ENCODE measurements around the gene RNF135. TPM values are rescaled to one million over a fixed set of nuclear protein-coding genes. Genes with fewer than 3 reads are reported as not detected.

The RNF135 gene
- total RNA-seq, 1 experiment from 2014 or later, result 11.2 TPM

DNA sequence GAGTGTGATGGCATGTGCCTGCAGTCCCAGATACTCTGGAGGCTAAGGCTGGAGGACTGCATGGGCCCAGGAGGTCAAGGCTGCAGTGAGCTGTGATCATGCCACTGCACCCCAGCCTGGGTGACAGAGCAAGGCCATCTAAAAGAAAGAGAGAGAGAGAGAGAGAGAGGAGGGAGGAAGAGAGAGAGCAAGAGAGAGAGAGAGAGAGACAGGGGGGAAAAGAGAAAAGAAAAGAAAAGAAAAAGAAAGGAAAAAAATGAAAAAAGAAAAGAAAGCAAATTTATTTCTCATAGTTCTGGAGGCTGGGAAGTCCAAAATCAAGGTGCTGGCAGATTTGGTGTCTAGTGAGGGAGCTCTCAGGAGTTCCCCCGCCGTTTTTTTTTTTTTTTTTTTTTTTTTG lies 33.3 kb downstream of the RNF135 start:
- no peak for DNase-seq (ENCODE audit: low read depth, low spot score)
- RAD21 ChIA-PET (ENCODE audit: low non-redundant PET in 1 of 2, low total read pairs in 2 of 2, uncharacterized antibody in 2 of 2, unreplicated experiment in 2 of 2), result no interaction called here
- Histone ChIP-seq H3K4me2 (ENCODE audit: low read length) (no peak overlapping the region), H3K4me3 (replicated peaks in 1 of 2; ENCODE audit: low read depth in 1 of 2, low read length in 2 of 2) (no peak overlapping the region), H3K9me3 (ENCODE audit: control insufficient read depth in 1 of 2, insufficient read depth in 1 of 2, low read depth in 1 of 2, low read length in 2 of 2) (no peaks in the 10 kb centered on the region), H3K9ac (ENCODE audit: low read length) (no peak overlapping the region), H2AFZ (ENCODE audit: low read depth, low read length, poor library complexity, severe bottlenecking) (no peak overlapping the region), H3K27ac (ENCODE audit: low read depth, low read length) (no peak overlapping the region), H3K36me3 (ENCODE audit: control insufficient read depth in 1 of 2, insufficient read depth in 2 of 2, low read length in 2 of 2) (no peaks in the 10 kb centered on the region; a peak in 1 of 4 replicates), H3K79me2 (ENCODE audit: insufficient read depth, low read length) (no peaks in the 10 kb centered on the region), H3K9me2 (ENCODE audit: insufficient read depth) (no peaks in the 10 kb centered on the region), H3K4me1 (ENCODE audit: control insufficient read depth in 1 of 2, insufficient read depth in 2 of 2, low read length in 2 of 2) (no peaks in the 10 kb centered on the region), H3K27me3 (ENCODE audit: insufficient read depth, low read length) (no peaks in the 10 kb centered on the region), H4K20me1 (ENCODE audit: insufficient read depth) (no peaks in the 10 kb centered on the region)
- POLR2A ChIA-PET, result no interaction called here
- TF ChIP-seq, protein P1, sequence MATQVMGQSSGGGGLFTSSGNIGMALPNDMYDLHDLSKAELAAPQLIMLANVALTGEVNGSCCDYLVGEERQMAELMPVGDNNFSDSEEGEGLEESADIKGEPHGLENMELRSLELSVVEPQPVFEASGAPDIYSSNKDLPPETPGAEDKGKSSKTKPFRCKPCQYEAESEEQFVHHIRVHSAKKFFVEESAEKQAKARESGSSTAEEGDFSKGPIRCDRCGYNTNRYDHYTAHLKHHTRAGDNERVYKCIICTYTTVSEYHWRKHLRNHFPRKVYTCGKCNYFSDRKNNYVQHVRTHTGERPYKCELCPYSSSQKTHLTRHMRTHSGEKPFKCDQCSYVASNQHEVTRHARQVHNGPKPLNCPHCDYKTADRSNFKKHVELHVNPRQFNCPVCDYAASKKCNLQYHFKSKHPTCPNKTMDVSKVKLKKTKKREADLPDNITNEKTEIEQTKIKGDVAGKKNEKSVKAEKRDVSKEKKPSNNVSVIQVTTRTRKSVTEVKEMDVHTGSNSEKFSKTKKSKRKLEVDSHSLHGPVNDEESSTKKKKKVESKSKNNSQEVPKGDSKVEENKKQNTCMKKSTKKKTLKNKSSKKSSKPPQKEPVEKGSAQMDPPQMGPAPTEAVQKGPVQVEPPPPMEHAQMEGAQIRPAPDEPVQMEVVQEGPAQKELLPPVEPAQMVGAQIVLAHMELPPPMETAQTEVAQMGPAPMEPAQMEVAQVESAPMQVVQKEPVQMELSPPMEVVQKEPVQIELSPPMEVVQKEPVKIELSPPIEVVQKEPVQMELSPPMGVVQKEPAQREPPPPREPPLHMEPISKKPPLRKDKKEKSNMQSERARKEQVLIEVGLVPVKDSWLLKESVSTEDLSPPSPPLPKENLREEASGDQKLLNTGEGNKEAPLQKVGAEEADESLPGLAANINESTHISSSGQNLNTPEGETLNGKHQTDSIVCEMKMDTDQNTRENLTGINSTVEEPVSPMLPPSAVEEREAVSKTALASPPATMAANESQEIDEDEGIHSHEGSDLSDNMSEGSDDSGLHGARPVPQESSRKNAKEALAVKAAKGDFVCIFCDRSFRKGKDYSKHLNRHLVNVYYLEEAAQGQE (IDR thresholded peaks at IDR 0.05; ENCODE audit: low read depth), result no peak
- TF ChIP-seq, protein P2, sequence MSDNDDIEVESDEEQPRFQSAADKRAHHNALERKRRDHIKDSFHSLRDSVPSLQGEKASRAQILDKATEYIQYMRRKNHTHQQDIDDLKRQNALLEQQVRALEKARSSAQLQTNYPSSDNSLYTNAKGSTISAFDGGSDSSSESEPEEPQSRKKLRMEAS (IDR thresholded peaks at IDR 0.05), result no peak
- TF ChIP-seq ZFX (IDR thresholded peaks at IDR 0.05) (no peak), EGR1 (IDR thresholded peaks at IDR 0.05; ENCODE audit: low read depth) (no peak), SRF (IDR thresholded peaks at IDR 0.05; ENCODE audit: low read depth) (no peak), ZNF274 (IDR thresholded peaks at IDR 0.05; ENCODE audit: low read depth, low read length) (no peak), CBX3 (IDR thresholded peaks at IDR 0.05; ENCODE audit: low read depth) (no peak), POLR2AphosphoS5 (IDR thresholded peaks at IDR 0.05; ENCODE audit: low read depth, low read length) (no peak), RAD21 (IDR thresholded peaks at IDR 0.05; ENCODE audit: low read depth) (no peak)
- TF ChIP-seq, protein P3, sequence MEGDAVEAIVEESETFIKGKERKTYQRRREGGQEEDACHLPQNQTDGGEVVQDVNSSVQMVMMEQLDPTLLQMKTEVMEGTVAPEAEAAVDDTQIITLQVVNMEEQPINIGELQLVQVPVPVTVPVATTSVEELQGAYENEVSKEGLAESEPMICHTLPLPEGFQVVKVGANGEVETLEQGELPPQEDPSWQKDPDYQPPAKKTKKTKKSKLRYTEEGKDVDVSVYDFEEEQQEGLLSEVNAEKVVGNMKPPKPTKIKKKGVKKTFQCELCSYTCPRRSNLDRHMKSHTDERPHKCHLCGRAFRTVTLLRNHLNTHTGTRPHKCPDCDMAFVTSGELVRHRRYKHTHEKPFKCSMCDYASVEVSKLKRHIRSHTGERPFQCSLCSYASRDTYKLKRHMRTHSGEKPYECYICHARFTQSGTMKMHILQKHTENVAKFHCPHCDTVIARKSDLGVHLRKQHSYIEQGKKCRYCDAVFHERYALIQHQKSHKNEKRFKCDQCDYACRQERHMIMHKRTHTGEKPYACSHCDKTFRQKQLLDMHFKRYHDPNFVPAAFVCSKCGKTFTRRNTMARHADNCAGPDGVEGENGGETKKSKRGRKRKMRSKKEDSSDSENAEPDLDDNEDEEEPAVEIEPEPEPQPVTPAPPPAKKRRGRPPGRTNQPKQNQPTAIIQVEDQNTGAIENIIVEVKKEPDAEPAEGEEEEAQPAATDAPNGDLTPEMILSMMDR (IDR thresholded peaks at IDR 0.05 in 2 of 3, conservative IDR thresholded peaks at IDR 0.05 in 1 of 3; ENCODE audit: borderline replicate concordance in 1 of 3, insufficient read depth in 1 of 3, low read depth in 2 of 3, low read length in 2 of 3), result no peak
- no TSS peak for BruUV-seq (replicated peaks)
- no peak for ATAC-seq
- intact Hi-C loops (cut with micrococcal nuclease), result no loop called here
- CTCF ChIA-PET, result no interaction called here

All from HCT116 (cell line).